ENCODE measurements around the gene SPINK4.
A peak's percentile ranks its signal among the peaks of the same experiment; 100 is the strongest.

SPINK4 gene, protein sequence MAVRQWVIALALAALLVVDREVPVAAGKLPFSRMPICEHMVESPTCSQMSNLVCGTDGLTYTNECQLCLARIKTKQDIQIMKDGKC

DNA sequence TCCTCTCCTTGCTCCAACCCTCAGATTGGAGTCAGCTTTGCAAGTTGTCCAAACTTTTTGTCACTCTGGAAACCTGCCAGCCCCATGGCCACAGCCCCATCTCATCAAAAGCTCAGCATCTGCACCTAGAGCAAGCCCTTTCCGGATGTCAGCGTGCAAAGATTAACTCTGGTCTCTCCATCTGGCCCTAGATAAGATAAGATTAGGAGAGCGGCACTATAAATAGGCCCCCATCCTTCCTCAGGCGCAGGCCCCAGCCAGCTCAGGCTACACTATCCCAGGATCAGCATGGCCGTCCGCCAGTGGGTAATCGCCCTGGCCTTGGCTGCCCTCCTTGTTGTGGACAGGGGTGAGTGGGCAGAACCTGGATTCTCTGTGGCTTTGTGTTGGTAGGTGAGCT is at the start of gene SPINK4:
SPINK4 (plus strand) TSS at position 247 of the 400 bp plus-strand sequence; CDS start at position 289, 42 bp downstream.
- peak; percentile 96 for DNase-seq

DNA sequence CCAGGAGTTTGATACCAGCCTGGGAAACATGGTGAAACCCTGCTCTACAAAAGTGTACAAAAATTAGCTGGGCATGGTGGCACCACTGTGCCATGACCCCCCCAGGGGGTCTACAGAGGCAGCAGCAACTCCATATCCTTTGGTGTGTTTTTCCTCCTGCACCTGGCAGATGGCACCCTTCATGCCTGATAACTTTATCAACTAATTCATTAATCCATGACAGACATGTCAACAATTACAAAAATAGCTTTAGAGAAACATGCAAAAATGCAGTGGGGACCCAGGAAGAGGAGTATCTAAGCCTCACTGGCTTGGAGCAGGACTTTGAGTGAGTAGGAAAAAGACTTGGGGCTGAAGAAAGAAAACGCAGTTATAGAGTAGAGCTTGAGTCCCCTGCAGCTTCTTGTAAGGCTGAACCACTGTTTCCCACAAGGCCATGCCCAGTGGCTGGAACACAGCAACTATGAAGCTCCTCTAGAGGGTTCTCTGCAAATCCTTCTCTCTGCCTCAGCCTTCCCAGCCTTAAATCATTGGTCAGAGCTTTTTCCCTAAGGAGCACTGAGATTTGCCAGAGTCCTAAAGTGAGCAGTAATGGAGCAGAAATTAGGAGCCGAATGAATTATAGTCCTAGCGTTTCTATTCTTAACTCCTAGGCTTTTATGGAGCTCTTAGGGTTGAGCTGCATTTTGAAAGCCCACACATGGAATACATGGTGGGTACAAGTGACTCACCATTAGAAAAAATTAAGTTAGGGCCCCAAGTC is 47.3 kb upstream of the SPINK4 start:
- DNase-seq = peak; percentile 47

DNA sequence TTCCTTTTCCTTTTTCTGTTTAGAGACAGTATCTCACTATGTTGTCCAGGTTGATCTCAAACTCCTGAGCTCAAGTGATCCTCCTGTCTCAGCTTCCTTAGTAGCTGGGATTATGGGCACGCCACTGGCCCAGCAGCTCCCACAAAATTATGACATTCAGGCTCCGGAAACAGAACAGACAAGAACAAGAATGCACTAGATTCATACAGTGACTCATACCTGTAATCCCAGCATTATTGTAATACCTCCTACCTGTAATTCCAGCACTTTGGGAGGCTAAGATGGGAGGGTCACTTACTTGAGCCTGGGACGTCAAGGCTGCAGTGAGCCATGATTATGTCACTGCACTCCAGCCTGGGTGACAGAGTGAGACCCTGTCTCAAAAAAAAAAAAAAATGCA is 46.1 kb upstream of the SPINK4 start:
- DNase-seq = no peak

DNA sequence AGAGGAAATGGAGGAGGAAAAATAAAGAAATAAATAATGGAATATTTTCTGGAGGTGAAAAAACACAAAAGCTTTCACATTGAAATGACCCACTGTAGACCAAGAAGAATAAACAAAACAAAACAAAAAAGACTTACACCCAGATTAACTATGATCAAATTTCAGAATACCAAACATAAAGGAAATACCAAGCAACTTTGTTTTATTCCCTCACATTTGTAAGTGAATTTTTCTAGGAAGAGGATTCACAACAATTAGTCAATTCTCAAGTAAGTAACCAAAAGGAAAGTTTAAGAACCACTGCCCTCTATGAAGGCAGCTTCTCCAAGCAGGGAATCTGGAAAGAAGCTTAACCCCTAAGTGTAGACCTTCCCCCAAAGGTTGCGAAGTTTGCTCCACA is 43.2 kb upstream of the SPINK4 start:
- DNase-seq = no peak

DNA sequence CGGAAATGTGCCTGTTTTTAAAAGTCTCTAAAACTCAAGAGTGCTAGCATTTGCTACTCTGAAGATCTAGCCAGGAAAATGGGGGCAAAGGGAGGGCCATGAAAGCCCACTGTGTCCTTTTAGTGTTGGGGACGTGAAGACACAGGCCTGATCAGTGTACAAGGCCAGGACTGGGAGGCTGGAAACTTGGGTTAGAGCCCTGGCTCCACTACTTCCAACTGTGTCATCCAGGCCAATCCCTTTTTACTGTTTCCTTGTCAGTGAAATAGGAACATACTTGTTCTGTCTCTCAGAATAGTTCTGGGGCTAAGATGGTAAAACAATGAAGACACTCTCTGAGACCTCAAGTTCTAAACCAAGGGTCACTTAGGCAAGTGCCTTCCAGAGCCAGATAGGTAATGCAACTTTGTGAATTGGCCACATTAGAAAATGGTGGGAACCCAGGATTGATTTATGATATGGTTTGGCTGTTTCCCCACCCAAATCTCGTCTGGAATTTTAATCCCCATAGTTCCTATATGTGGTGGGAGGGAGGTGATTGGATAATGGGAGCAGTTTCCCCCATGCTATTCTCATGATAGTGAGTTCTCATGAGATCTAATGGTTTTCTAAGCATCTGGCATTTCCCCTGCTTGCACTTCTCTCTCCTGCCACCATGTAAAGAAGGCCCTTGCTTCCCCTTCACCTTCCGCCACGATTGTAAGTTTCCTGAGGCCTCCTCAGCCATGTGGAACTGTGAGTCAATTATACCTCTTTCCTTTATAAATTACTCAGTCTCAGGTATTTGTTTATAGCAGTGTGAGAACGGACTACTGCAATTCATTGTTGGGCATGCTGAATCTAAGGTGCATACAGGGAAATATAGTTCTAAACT is 42.5 kb upstream of the SPINK4 start:
- DNase-seq = peak; percentile 30

DNA sequence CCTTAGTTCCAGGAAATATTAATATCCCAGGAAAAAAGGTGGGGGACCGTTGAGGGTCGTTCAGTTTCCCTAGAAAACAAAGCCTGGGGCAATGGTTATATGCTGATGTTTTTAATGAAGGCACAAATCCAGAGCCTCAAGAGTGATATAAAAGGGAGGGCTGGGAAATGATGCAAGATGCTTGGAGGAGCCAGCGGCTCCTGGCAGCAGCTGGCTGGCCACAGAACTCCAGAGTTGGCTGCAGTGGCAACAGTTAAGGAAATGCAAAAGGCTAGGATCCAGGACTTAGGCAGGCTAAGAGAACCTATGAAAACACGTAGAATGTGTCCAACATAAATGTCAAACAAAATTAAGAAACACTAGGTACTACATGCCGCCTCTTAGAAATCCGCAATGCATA is 41.8 kb upstream of the SPINK4 start:
- DNase-seq = no peak

DNA sequence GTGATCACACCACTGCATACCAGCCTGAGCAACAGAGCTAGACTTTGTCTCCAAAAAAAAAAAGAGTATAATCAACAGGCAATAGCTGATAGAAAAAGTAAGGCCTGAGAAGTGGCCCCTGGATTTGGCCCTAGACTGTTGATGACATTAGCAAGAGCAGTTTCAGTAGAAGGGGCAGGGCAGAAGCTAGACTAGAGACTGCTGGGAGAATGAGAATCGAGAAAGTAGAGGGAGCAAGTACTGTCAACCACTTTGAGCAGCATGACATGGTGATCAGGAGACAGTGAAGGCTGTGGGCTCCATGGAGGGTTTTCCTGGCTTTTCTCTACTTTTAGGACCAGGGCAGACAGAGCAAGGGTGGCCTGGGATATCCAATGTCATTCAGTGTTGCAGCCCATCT is 37.9 kb upstream of the SPINK4 start:
- DNase-seq = no peak

DNA sequence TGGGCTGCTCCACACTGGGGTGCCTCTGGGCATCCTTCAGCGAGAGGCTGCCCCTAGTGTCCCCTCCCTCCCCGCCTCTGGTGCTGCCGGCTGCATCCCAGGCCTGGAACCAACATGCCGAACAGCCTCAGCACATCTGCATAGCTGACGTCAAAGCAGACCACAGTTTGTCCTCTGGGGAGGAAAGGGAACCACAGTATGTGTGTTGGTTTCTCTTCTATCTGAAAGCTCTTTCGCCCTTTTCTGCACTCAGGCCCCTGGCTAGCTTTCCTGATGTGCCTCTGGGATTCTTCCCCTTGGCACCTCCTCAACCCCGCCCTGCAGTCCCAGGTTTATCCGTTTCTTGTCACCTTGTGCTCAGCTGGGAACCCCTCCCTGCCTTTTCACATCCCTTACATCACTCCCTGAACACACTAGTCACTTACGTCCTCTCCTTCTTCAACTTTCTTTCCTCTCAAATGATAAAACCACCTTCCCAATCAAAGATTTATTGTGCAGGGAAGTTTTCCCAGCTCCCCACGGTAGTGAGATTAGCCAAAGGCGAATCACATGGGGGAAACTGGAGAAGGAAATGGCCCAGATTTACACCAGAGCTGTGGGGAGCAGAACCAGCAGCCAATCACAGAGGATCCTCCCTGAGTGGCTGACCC is 37.3 kb upstream of the SPINK4 start:
- no peak for DNase-seq

DNA sequence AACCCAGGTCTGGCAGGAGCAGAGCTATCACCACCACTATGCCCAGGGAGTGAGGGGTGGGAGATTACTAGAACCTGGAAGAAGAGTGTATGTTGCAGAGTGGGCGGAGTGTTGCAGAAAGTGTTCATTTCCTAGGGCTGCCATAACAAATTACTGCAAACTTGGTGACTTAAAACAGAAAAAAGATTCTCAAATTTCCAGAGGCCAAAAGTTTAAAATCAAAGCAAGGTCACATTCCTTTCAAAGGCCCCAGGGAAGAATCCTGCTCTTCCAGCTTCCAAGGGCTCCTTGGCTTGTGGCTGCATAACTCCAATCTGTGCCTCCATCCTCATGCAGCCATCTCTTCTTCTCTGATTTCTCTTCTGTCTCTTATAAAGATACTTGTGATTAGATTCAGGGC is 30.6 kb upstream of the SPINK4 start:
- DNase-seq = no peak

DNA sequence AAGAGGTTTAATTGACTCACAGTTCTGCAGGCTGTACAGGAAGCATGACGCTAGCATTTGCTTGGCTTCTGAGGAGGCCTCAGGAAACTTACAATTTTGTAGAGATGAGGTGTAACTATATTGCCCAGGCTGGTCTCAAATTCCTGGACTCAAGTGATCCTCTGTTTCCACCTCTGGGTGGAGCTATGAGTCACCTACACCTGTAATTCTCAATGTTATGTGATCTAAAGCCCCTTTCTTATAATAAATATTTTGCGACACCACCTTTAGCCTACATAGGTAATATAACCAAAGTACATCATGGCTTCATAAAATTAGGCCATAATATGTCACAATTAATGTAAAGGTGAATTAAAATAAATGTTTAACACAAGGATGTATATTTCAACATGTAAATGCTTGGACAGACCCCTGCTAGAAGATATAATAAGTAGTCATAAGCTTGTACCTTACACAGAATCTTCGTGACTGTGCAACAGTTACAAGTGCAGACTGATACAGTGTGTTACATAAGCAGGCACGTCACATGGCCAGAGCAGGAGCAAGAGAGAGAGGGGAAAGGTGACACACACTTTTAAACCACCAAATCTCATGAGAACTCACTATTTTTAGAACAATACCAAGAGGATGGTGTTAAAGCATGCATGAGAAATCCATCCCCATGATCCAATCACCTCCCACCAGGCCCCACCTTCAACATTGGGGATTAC is 29.8 kb upstream of the SPINK4 start:
- DNase-seq = no peak

DNA sequence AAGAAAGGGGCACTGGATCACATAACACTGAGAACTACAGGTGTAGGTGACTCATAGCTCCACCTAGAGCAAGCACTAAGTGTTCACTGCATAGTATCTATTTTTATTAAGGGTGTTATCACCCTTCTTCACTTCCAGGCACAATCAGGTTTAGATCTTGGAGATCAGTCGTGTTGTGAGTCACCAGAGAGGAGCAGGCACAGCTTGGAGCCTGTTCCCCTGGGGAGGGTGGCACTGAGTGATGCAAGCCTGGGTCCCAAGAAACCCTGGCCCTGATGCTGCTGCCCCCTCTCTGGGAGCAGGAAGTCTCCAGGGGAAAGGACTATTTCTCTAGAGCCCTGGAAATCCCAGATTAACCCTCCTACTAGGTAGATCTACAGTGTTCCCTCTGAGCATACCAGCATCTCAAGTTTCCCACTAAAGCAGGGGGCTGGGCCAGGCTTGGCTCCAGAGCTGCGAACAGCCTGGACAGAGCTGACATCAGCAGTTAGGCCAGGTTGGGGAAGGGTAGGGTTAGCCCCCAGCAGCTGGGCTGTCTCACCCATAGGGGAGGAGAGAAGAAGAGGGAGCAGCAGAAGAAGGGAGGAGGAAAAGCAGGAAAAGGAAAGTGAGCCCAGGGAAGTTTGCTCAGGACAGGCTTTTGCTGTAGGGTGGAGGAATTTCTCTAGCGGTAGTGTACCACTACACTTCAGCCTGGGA is 28.1 kb upstream of the SPINK4 start:
- DNase-seq = peak; percentile 73

DNA sequence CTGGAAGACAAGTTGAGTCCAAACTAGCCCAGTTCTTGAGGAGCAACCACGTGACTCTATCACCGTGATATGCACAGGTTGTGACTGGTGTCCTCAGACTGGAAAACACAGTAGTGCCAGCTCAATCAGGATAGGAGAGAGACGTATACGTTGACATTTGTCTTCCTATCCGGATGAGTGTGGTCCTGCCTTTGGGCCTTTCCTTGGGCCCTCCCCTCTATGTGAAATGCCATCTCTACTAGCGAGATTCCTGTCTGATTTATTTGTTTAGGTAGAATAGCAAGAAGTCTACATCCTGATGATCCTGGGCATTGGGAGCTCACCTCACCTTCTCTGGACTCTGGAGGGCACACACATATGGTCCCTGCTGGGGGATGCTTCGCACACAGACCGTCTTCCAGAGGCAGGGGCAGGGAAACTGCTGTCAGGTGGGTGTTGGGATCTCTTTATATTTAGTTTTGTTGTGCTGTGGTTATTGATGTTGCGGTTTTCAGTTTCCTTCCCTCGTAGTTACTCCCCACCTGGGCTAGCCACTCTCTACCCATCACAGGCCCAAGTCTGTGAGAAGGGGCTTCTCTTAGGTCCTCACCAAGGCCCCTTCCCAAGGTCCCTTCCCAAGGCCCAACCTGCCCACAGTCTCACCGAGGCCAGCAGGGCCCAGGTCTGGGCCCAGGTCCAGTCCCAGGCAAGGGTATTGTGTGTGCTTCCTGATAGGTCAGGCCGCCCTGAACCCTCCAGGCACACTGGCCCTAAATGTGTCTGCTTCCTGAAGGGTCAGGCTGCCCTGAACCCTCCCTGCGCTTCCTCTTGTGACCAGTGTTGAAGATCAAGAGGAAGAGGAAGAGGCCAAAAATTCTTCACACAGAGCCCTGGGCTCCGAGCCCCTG is 19.0 kb upstream of the SPINK4 start:
- DNase-seq = no peak

DNA sequence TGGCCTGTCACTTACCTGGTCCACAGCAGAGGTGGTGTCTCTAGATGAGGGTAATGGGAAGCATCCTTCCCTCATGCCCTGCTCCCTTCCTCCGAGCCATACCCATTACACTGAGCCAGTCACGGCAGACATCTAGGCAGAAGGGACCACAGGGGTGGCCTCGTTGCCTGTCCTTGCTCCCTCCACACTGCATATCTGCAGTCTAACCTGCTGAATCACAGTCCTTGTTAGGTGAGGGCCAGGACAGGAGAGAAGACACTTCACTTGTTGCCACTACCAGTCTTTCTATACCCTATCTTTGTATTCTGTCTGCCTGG is 18.4 kb upstream of the SPINK4 start:
- DNase-seq = no peak

DNA sequence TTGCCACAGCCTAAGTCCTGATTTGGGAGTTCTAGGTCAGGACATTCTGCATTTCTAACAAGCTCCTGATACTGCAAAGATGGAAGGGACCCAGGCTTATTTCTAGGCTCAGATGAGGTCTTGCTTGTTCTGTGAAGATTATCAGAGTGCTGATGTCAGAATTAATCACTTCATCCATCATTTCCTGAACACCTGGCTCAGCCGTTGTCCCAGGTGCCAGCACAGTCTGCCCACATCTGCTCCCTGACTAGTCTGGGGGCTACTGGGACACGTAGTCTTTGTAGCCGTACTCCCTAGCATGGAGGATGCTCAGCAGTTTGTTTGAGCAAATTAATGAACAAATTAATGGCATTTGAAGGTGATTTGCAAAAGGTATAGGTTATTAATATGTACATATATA is 17.9 kb upstream of the SPINK4 start:
- DNase-seq = peak; percentile 82

DNA sequence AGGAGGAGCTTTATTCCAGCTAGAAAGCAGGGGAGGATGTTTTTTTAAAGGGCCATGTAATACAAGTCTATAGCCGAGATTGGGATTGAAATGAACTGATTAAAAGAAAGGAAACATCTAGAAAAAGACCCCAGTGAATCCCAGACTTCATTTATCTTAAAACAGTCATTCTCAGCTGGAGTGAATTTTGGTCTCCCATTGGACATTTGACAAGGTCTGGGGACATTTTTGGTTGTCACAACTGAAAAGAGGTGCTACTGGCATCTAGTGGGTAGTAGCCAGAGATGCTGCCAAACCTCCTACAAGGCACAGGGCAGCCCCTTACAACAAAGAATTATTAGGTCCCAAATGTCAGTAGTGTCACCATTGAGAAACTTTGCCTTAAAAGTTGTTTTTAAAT is 16.3 kb upstream of the SPINK4 start:
- peak; percentile 7 for DNase-seq

DNA sequence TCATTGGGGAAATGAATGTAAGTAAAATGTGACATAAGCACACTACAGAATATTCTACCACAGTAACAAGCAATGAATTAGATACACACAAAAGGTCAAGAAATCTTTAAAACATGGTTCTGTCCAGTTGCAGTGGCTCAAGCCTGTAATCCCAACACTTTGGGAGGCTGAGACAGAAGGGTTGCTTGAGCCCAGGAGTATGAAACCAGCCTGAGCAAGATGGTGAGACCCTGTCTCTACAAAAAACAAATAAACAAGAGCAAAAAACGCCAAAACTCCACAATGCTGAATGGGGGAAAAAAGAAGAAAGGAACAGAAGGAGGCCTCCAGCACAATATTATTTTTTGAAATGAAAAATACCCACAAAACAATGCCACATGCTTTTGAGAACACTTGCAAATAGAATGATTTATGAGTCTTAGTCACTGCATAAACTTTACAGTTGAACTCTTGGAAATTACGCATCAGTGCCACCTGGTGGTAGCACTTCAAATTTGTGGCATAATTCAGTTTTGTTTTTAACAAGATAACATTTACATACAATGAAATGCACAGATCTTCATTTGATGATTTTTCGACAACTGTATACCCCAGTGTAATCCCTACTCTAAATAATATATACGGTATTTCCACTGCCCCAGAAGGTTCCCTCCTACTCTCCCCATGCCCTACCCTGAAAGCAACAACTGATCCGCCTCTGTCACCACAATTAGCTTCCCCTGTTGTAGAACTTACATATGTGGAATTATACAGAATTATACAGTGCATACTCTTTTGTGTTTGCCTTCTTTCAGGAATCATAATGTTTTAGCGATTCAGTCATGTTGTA is 14.4 kb upstream of the SPINK4 start:
- DNase-seq = peak; percentile 67

DNA sequence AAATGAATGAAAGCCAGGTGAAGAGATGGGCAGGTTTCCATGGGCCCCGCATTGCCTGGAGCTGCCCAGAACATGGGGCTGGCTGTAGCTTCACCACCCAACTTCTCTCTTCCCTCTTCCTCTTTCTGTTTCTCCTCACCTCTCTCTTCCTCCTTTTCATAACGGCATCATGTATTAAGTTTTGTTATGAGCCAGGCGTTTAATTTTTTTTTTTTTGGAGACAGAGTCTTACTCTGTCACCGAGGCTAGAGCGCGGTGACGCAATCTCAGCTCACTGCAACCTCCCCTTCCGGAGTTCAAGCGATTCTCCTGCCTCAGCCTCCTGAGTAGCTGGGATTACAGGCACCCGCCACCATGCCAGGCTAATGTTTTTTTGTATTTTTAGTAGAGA is 13.0 kb upstream of the SPINK4 start:
- no peak for DNase-seq

DNA sequence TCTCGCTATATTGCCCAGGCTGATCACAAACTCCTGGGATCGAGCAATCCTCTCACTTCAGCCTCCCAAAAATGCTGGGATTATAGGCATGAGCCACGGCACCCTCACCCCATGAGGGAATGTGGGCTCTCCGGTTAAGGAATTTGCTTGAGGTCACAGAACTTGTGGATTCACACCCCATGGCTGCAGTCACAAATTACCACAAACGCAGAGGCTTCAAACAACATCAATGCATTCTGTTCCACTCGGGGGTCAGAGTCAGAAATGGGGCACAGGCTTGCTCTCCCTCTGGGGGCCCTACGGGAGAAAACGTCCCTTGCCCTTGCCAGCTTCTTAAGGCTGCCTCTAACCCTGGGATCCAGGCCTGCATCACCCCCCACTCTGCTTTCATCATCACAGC is 12.2 kb upstream of the SPINK4 start:
- DNase-seq = no peak

DNA sequence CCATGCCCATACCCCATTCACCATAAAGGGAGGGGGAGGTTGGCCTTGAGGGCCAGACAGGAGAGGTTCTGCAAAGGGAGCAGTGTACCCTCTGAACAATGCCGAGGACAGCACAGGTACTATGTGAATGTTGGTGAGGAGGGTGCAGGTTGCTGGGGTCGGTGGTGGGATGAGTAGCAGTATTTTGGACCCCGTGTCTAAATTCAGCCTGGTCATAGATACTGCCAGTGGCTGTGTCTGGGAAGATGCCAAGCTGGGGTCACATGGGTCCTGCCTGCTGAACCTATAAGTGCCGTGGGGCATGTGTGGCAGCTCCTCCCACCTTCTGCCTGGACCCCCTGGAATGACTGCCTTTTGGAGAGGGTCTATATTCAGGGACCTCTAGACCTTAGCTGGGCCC is 11.4 kb upstream of the SPINK4 start:
- no peak for DNase-seq

DNA sequence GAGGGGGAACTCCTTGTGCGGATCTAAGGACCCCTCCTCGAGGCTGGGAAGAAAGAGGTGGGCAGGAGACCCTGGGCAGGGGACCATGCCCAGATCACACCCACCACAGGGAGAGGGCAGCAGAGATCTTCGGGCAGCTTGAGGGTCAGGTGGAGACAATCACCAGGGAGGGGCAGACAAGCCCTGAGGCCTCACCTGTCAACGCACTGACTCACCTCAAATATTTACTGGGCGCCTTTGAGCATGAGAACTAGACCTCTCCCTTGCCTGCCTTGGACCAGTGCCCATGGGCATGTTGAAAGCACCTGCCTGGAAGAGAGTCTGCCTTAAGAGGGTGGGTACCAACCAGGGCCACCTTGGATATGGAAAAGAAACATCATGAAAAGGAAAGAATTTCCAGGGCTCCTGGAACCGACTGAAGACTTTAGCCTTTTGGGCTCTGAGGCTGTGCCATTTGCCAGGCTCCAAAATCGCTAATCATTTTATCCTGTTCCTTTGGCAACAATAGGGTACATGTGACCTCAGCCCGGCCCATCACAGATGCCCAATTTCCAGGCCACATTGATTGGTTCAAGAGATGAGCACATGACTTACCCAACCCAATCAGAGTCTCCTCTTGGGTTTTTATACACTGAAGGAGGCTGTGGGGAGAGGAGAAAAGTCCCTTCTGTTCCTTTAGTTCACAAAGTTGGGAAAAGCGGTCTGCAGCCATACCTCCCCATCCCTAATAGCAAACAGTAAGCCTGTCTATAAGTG is 10.4 kb upstream of the SPINK4 start:
- peak; percentile 27 for DNase-seq

All from NCI-H82 (cell line).